HG03025 (cell line): ENCODE results near the gene SURF2.

Source experiments
- ATAC-seq: cut with Tn5 transposase; IDR thresholded peaks from one replicate; pipeline ENCODE4 v1.9.1; 2021; ENCODE audit warnings: mild to moderate bottlenecking, moderate library complexity; ENCODE audit not compliant: unreplicated experiment, low FRiP score

Gene SURF2

DNA sequence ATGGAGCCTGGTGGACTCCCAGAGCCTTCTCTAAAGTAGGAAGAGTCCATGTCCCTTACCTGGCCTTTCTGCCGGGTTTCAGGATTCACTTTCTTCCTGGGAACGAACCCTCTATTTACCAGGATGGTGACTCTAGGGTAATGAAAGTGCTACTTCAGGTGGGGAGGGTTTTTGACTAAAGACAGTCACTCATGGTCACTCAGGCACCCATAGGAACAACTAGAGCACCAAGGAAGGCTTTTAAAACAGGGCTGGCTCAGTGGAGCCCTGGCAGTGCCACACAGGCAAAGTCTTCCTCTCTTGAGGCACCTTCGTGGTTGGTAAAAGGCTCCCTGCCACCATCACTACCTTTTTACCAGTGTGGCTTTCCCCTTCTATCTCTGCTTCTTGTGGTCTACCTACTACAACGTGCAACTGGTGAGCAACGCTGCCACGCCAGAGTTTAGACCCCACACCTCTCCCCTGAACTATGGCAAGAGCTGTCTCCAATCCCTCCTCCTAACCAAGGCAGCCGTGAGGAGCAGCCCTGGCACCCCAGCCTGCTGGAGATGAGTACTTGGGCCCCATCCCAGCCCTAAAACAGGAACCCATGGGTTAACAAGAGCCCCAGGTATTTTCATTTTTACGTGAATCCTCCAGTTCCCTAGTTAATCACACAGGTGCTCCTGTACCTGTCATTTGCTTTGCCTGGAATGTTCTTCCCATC, 3.6 kb upstream of the SURF2 start:
- no peak for ATAC-seq

GRCh38 chr9:133353548-133353947, 2.8 kb upstream of the SURF2 start:
- ATAC-seq, result no peak

DNA sequence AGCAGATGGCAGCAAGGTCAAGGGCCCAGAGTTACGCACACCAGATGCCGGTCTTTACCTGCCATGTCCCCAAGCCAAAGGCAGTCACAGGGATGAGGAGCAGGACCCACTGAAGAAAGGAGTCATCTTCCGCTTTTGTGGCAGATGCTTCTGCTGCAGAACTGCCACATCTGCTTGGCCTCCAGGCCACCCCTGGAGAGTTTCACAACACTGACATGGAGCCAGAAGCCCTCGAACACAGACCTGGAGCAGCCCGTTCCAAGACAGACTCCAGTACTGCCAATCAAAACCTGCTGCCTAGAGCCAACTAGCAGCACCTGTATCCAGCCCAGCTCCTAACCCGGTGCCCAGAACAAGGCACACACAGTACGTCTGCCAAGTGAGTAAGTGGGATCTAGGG, 1.6 kb upstream of the SURF2 start:
- no peak for ATAC-seq

DNA sequence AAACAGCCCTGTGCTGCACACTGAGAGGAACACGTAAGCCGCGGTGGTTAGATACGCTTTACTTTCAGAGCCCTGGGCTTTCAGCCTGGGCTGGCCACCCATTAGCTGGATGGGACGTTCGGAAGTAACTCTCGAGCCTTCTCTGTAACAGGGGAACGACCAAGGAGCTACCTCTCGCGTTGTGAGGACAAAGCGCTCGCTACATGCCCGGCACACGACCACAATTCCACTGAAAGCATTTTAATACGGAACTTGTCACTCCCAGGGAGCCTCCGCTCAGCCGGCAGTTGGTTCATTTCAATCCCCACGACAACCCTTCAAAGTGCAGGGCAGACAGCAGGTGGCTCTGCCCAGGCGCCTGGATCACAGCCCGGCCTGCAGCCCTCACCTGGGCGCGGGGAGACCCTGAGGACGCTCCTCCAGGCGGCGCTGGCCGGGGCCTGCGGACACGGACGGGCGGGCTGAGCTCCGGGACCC, 431 bp upstream of the SURF2 start:
- ATAC-seq, result peak; percentile 22

DNA sequence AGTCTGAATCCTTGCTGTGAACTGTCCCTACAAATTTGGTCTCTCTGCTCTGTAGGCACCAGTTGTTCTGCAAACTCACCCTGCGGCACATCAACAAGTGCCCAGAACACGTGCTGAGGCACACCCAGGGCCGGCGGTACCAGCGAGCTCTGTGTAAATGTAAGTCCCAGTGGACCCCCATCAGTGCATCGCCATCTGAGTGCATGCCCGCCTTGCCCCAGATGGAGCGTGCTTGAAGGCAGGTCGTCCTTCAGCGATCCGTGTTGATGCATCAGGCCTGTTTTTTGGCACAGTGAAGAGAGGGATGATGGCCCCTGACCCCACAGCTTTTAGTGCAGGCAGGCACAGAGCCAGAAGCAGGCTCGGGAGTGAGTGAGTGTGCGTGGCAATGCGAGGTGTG, 1.3 kb downstream of the SURF2 start:
- no peak for ATAC-seq

DNA sequence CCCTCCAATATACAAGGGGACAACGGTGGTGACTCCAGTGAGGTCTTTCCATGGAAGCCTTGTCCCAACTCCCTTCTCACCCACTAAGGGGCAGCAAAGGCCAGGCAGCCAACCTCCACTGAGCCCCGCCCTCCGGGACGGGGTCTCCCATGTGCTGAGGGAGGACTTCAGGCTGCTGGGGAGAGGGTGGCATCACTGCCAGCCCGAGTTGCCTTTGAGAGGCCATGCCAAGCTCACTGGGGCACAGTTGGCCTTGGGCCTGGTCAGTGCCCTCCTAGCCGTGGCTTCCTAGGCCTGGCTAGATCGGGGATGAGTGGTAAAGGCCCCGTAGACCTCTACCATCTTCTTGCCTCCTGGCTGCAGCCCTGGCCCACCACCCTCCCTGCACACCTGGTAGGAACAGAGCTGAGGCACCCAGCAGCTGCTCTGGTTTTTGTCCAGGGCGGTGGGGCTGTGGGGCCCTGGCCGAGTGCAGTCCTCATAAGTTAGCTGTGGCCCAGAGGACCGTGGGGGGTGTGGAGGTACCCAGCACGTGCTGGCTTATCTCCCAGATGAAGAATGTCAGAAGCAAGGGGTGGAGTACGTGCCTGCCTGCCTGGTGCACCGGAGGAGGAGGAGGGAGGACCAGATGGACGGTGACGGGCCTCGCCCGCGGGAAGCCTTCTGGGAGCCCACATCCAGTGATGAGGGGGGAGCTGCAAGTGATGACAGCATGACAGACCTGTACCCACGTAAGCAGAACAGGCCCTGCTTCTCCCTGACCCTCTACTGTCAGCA, 3.2 kb downstream of the SURF2 start:
- ATAC-seq, result no peak

DNA sequence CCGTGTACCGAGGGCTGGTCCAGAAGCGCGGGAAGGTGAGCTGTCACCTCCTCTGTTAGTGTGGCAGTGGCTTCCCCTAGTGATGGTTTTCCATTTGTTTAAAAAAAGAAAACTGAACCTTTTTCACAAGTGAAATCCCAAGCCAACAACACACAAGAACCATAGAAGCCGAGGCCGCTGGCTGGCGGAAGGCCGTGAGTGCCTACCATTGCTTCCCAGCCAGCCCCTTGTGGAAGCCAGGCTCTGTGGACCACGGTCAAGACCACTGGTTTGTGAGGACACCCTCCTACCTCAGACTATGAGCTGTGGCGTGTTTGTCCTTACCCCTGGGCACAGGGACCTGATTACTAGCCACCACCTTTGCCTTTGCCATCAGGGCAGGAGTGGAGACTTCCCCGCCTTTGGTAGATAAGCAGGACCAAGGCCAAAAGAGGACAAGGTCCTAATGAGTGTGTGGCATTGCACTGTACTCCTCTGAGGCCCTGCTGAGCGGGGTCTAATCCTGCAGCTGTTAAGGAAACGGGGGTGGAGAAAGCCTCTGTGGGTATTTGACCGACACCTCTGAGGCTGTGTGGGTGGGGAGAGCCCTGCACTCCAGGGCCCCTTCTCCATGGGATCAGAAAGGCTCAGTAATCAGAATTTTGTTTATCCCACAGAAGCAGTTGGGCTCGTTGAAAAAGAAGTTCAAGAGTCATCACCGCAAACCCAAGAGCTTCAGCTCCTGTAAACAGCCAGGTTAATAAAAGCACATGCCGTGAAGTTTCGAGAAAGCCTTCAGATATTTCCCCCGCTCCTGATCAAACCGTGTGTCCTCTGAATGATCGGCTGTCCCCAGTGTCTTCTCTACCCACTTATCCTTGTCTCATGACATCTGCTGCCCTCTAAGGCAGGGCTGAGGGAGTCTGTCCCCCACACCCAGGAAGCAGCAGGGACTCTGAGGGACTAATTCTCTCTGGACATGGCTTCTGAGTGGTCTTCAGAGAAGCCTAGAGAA, 4.3 kb downstream of the SURF2 start:
- ATAC-seq, result no peak

- no peak for ATAC-seq
These were observed 5.2 kb downstream of the SURF2 start for GRCh38 chr9:133361507-133362092.

DNA sequence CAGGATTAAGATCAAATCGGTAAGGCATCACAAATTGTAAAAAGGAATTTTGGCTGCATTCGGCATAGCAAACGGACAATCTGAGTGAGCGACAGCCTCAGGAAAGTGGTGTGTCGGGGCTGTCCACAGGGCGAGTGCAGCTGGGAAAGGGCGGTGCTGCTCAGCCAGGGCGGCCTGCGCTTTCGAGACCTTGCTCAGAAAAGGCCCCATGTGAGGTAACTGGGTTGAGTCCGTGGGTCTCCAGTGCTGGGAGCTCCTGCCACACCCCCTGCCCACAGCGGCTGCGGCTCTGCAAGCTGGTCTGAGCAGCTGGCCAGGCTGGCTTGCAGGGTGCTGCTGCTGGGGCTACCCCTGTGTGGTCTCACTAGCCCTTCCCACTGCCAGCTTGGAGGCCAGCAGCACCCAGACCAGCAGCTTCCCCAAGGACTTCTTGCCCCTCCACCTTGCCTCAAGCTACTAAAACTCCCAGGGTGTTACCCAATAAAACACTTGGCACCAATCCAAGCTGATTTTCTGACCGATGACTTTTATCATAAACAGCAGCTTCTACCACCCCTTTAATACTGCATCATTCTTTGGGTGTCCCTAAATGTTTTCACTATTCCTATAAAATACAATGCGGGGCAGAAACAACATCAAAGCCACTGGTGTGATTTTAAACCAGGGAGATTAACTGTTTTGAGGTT, 6.2 kb downstream of the SURF2 start:
- ATAC-seq, result no peak

DNA sequence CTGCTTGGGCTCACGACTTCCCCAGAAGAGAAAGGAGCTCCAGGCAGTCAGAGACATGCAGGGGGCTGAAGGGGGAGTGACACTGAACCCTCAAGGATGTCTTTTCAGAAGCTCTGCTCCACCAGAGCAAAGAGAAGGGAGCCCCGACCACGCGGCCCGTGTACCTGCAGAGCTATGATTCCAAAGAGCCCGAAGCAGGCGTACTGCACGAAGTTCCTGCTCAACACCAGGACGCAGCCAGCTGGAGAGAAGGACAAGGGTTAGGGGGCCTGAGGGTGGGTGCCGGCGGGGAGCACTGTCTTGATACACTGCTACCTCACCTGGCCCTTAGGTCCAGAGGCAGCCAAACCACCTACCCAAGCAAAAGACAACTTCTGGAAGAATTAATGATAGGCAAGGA, 10.1 kb downstream of the SURF2 start:
- ATAC-seq, result no peak

DNA sequence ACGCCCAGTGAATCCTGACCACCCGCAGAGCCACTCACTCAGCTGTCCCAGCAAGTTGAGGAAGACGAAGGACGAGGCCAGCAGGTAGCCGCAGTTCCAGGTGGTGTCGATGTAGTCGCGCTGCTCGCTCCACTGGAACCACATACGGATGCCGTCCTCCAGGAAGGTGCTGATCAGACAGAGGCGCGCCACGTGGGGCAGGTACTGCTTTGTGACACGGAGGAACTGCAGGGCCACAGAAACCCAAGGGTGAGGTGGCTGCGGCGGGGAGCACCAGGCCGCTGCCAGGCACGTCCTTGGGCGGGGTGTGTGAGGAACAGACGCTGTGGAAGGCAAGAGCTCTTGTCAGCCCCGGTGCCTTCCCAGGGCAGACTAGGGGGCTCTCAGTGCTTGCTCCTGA, 10.9 kb downstream of the SURF2 start:
- ATAC-seq, result no peak

GRCh38 chr9:133367778-133368177, 11.4 kb downstream of the SURF2 start:
- ATAC-seq, result no peak

DNA sequence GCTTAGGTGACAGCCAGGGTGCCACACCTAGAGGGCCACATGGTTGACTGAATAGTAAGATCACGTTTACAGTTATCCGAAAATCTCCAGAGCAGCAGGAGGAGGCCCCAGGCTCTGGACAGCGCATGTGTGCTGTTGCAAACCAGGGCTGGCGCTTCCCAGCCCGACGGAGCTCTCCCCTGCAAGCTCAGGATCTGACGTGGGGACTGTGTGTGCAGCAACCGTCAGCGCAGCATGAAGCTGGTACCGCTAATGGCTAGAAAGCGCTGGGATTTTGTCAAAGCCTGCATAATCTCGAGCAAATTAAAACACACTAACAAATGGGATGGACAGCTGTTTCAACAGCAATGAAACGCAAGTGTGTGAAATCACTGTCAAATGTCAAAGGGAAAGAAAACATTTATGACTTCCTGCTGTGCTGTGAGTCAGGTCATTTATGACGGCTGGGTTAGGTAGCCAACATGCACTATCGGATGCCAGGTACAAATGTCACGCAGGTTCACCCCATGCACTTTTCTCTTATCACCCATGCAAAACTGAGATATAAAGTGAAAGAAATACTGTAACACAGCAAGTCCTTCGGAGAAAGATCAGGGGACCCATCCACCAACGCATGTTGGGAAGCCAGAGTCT, 12.0 kb downstream of the SURF2 start:
- no peak for ATAC-seq

DNA sequence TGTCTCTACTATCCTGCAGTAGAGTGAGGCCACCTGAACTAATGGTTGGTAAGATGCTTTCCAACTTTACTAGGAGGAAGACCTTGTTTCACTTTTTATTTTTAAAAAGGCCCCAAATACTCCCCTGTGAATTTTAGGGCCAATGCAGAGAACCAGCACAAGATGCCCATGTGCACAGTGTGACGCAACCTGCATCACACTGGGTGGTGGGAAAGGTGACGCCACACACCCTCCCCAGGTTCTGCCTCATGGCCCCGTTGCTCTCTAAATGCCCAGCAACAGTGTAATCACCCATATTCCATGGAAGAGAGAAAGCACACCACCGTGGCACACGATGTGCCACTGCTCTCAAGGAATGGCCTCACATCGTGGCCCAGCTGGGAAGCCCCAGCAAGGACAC, 13.1 kb downstream of the SURF2 start:
- no peak for ATAC-seq

DNA sequence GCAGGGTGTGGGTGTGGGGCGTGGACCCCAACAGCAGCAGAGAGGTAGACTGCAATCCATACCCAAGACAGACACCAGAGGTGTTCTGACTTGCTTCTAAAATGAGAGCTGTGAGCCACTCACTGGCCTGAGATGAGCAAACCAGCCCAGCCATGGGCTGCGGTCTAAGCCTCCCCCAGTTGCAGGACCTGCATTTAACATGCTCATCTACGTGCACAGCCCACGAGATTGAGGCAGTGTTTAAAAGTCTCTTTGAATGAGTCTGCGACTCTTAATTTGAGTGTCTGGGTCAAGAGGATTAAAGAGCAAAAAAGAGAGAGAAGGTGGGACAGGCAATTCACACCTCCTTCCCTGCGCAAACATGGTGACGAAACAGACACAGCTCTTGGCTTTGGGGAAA, 13.6 kb downstream of the SURF2 start:
- no peak for ATAC-seq

GRCh38 chr9:133370685-133371084, 14.3 kb downstream of the SURF2 start:
- ATAC-seq, result no peak

DNA sequence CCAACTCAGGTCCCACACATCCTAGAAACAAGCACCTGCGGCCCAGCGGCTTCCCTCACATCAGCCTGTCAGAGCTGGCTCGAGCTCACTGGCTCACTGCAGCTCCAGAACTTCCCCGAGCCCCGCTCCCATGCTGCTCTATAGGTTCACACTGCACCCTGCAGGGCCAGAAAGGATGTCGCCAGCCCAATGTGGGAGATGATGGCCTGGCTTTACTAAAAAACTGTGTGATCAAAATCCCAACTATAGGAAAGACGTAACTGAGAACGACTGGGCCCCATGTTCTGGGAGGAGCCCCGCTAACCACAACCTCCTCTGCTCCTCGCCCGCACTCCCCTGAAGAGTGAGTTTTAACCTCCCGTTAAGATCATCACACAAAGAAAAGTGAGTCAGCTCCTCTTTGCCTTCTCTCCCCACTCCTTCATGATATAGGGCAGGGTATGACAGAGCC, 14.9 kb downstream of the SURF2 start:
- ATAC-seq, result no peak

DNA sequence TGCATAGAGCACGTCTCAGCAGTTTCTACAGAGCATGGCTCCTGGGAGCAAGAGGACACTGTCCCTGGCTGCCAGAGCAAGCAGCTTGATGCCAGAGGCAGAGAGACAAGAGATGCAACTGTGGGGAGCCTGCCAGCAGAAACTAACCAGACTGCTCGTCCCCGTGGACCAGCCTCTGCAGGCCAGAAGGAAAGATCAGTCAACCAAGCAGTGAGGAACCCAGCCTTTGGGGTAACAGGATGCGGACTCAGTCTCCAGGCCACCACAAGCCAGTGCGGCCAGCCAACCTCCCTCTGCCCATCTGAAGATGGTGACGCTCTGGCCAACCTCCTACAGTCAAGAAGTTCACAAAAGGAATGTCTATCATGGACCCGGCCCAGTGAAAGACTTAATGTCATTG, 15.8 kb downstream of the SURF2 start:
- ATAC-seq, result no peak

- no peak for ATAC-seq
These were observed 18.3 kb downstream of the SURF2 start for GRCh38 chr9:133374612-133375115.
